Peyer's patch (tissue), 4 donors: ENCODE measurements around the gene VAMP1.
"Not testable (repeated sequence)": the region's sequence is repeated elsewhere in the genome, so short reads cannot be mapped to it uniquely, and the experiment has no call there.

Experiments used
- CTCF ChIP-seq, 6 experiments: fragments of 450-650 bp in 4 of 6; fragments of 200-600 bp in 2 of 6; sonication (generic) in 1 of 6; IDR thresholded peaks; one replicate each; pipeline ENCODE4 v1.5.1; 2017 to 2019; ENCODE audit warnings: antibody characterized with exemption in 6 of 6, mild to moderate bottlenecking in 3 of 6, moderate library complexity in 1 of 6
- POLR2A ChIP-seq, 2 donors: fragments of 450-650 bp; IDR thresholded peaks; one replicate each; pipeline ENCODE4 v1.5.1; 2017; ENCODE audit warnings: antibody characterized with exemption in 2 of 2, mild to moderate bottlenecking in 2 of 2, moderate library complexity in 2 of 2

GRCh38 chr12:6490673-6491072 lies 20.2 kb upstream of the VAMP1 start:
- TF ChIP-seq CTCF, POLR2A (IDR thresholded peaks at IDR 0.05): not testable (repeated sequence)
